IgD-negative memory B cell (primary cell): Measurements from ENCODE around the gene TENT4B. TPM values are rescaled to one million over a fixed set of nuclear protein-coding genes. Genes with fewer than 3 reads are reported as not detected.

Source experiments
- H3K27ac Mint-ChIP-seq, 3 donors: one replicate each; pipeline ENCODE4 v1.8.0; 2020 to 2022; ENCODE audit warnings: mild to moderate bottlenecking in 3 of 3, mixed read lengths in 3 of 3, moderate library complexity in 1 of 3
- H3K27me3 Mint-ChIP-seq: one replicate; pipeline ENCODE4 v1.8.0; 2021; ENCODE audit warnings: mixed read lengths
- H3K36me3 Mint-ChIP-seq: one replicate; pipeline ENCODE4 v1.8.0; 2020; ENCODE audit warnings: mild to moderate bottlenecking, mixed read lengths
- H3K4me1 Mint-ChIP-seq, 3 donors: one replicate each; pipeline ENCODE4 v1.8.0; 2020 to 2022; ENCODE audit warnings: mixed read lengths in 3 of 3, mild to moderate bottlenecking in 1 of 3
- H3K4me3 Mint-ChIP-seq, 4 donors: one replicate each; pipeline ENCODE4 v1.8.0; 2020 to 2022; ENCODE audit warnings: mild to moderate bottlenecking in 4 of 4, mixed read lengths in 4 of 4, moderate library complexity in 3 of 4
- H3K9me3 Mint-ChIP-seq, 3 donors: one replicate each; pipeline ENCODE4 v1.8.0; 2020 to 2021; ENCODE audit warnings: mixed read lengths in 3 of 3, mild to moderate bottlenecking in 1 of 3
- polyA plus RNA-seq: library from polyadenylated mRNA; unstranded; fragments of 300-500 nt; fragmentation: Illumina TruSeq; gene quantifications from one replicate; pipeline ENCODE4 v1.2.3, GENCODE V29; 2021

TENT4B gene
- polyA plus RNA-seq, 1 donor from 2014 or later, result 3.4 TPM

GRCh38 chr16:50260206-50261159, 107.4 kb downstream of the TENT4B start:
- Mint-ChIP-seq H3K36me3 (peaks cover 2% of the 10 kb centered on the region), H3K9me3 (no peaks in the 10 kb centered on the region), H3K4me1 (peaks cover 12 to 14% (median 12%) of the 10 kb centered on the region in 3 donors), H3K27ac (peak overlapping the region in 1 of 3 donors; percentile 80), H3K4me3 (no peak overlapping the region), H3K27me3 (peaks cover 10% of the 10 kb centered on the region)

GRCh38 chr16:50261160-50261706, 108.1 kb downstream of the TENT4B start:
- H3K27ac Mint-ChIP-seq, result peak overlapping the region in 1 of 3 donors; percentile 80
- H3K4me1 Mint-ChIP-seq, result peaks cover 14 to 19% (median 18%) of the 10 kb centered on the region in 3 donors
- peaks cover 2% of the 10 kb centered on the region for H3K36me3 Mint-ChIP-seq
- H3K4me3 Mint-ChIP-seq, result no peak overlapping the region
- H3K9me3 Mint-ChIP-seq, result no peaks in the 10 kb centered on the region
- peaks cover 10% of the 10 kb centered on the region for H3K27me3 Mint-ChIP-seq

- no peak overlapping the region for H3K27ac Mint-ChIP-seq
- H3K4me1 Mint-ChIP-seq, result peaks cover 16 to 22% (median 19%) of the 10 kb centered on the region in 3 donors
- H3K4me3 Mint-ChIP-seq, result no peak overlapping the region
These were observed 108.7 kb downstream of the TENT4B start for GRCh38 chr16:50261707-50262235.

GRCh38 chr16:50263060-50263909, 110.2 kb downstream of the TENT4B start:
- no peak overlapping the region for H3K27ac Mint-ChIP-seq
- H3K36me3 Mint-ChIP-seq, result peaks cover 2% of the 10 kb centered on the region
- H3K9me3 Mint-ChIP-seq, result no peaks in the 10 kb centered on the region
- peaks cover 27 to 32% (median 31%) of the 10 kb centered on the region in 3 donors for H3K4me1 Mint-ChIP-seq
- peaks cover 10% of the 10 kb centered on the region for H3K27me3 Mint-ChIP-seq
- H3K4me3 Mint-ChIP-seq, result no peak overlapping the region

More at GRCh38 chr16:50261707-50262235, 108.7 kb downstream of the TENT4B start:
- Mint-ChIP-seq H3K36me3 (peaks cover 2% of the 10 kb centered on the region), H3K27me3 (peaks cover 10% of the 10 kb centered on the region), H3K9me3 (no peaks in the 10 kb centered on the region)

GRCh38 chr16:50263940-50264929, 111.1 kb downstream of the TENT4B start:
- H3K27me3 Mint-ChIP-seq, result peaks cover 10% of the 10 kb centered on the region
- H3K36me3 Mint-ChIP-seq, result peaks cover 2% of the 10 kb centered on the region
- peaks cover 32 to 38% (median 33%) of the 10 kb centered on the region in 3 donors for H3K4me1 Mint-ChIP-seq
- no peak overlapping the region for H3K27ac Mint-ChIP-seq
- no peaks in the 10 kb centered on the region for H3K9me3 Mint-ChIP-seq
- no peak overlapping the region for H3K4me3 Mint-ChIP-seq

GRCh38 chr16:50265260-50265659, 112.2 kb downstream of the TENT4B start:
- no peaks in the 10 kb centered on the region for H3K9me3 Mint-ChIP-seq
- H3K4me3 Mint-ChIP-seq, result peak overlapping the region; percentile 68 to 94 (median 82)
- H3K36me3 Mint-ChIP-seq, result peaks cover 2% of the 10 kb centered on the region
- peaks cover 5% of the 10 kb centered on the region for H3K27me3 Mint-ChIP-seq
- peaks cover 32 to 43% (median 36%) of the 10 kb centered on the region in 3 donors for H3K4me1 Mint-ChIP-seq
- H3K27ac Mint-ChIP-seq, result peak overlapping the region in 2 of 3 donors; percentile 49 to 87

- peaks cover 2% of the 10 kb centered on the region for H3K36me3 Mint-ChIP-seq
These were observed 112.7 kb downstream of the TENT4B start for GRCh38 chr16:50265716-50266336.

GRCh38 chr16:50266337-50267091, 113.4 kb downstream of the TENT4B start, which contains the start of gene ADCY7:
Gene ADCY7, plus strand, starts transcription at chr16:50266551. Its CDS starts 21,629 bp downstream, at chr16:50288180.
- no peaks in the 10 kb centered on the region for H3K27me3 Mint-ChIP-seq
- H3K4me1 Mint-ChIP-seq, result peaks cover 36 to 43% (median 43%) of the 10 kb centered on the region in 3 donors
- H3K27ac Mint-ChIP-seq, result peak within 1 kb of the TSS; percentile 85 to 93 (median 87)
- peaks cover 2% of the 10 kb centered on the region for H3K36me3 Mint-ChIP-seq
- H3K4me3 Mint-ChIP-seq, result peak within 1 kb of the TSS; percentile 83 to 96 (median 92)
- H3K9me3 Mint-ChIP-seq, result no peaks in the 10 kb centered on the region

More at GRCh38 chr16:50265716-50266336, 112.7 kb downstream of the TENT4B start:
- Mint-ChIP-seq H3K9me3 (no peaks in the 10 kb centered on the region), H3K27me3 (no peaks in the 10 kb centered on the region), H3K27ac (peak overlapping the region; percentile 78 to 93 (median 85)), H3K4me1 (peaks cover 36 to 43% (median 38%) of the 10 kb centered on the region in 3 donors), H3K4me3 (peak overlapping the region; percentile 83 to 96 (median 92))

GRCh38 chr16:50267151-50267631, 114.1 kb downstream of the TENT4B start:
- Mint-ChIP-seq H3K9me3 (no peaks in the 10 kb centered on the region), H3K4me1 (peaks cover 37 to 43% (median 43%) of the 10 kb centered on the region in 3 donors), H3K27ac (peak overlapping the region; percentile 71 to 93 (median 85)), H3K4me3 (peak overlapping the region; percentile 83 to 96 (median 92)), H3K36me3 (peaks cover 2% of the 10 kb centered on the region), H3K27me3 (no peaks in the 10 kb centered on the region)

GRCh38 chr16:50267651-50268050, 114.5 kb downstream of the TENT4B start:
- Mint-ChIP-seq H3K27me3 (no peaks in the 10 kb centered on the region), H3K27ac (peak overlapping the region in 2 of 3 donors; percentile 85 to 93), H3K4me1 (peaks cover 39 to 44% (median 43%) of the 10 kb centered on the region in 3 donors), H3K4me3 (peak overlapping the region; percentile 83 to 96 (median 92)), H3K9me3 (no peaks in the 10 kb centered on the region), H3K36me3 (peaks cover 2% of the 10 kb centered on the region)

- Mint-ChIP-seq H3K4me1 (peaks cover 45 to 50% (median 46%) of the 10 kb centered on the region in 3 donors), H3K27ac (peak overlapping the region; percentile 85 to 93 (median 88)), H3K27me3 (no peaks in the 10 kb centered on the region), H3K9me3 (no peaks in the 10 kb centered on the region), H3K4me3 (peak overlapping the region in 3 of 4 donors; percentile 34 to 83 (median 46)), H3K36me3 (peaks cover 2% of the 10 kb centered on the region)
These were observed 115.2 kb downstream of the TENT4B start for GRCh38 chr16:50268352-50268751.

GRCh38 chr16:50269061-50269705, 116.1 kb downstream of the TENT4B start:
- Mint-ChIP-seq H3K4me3 (peak overlapping the region in 2 of 4 donors; percentile 49 to 83), H3K27ac (peak overlapping the region in 1 of 3 donors; percentile 70), H3K4me1 (peaks cover 50 to 53% (median 52%) of the 10 kb centered on the region in 3 donors), H3K9me3 (no peaks in the 10 kb centered on the region), H3K36me3 (peaks cover 2% of the 10 kb centered on the region), H3K27me3 (peaks cover 2% of the 10 kb centered on the region)
